GM20431 (cell line): ENCODE data around the gene PTK6.
"Not testable (repeated sequence)": the region's sequence is repeated elsewhere in the genome, so short reads cannot be mapped to it uniquely, and the experiment has no call there.

Experiments used
- in situ Hi-C: fragments of 300-500 bp; cut with MseI, MboI; formaldehyde crosslinking; loops from one replicate; pipeline ENCODE4 v1.15.0; 2020; ENCODE audit warnings: low sequenced_read_pairs; ENCODE audit not compliant: unreplicated experiment

Gene PTK6

DNA sequence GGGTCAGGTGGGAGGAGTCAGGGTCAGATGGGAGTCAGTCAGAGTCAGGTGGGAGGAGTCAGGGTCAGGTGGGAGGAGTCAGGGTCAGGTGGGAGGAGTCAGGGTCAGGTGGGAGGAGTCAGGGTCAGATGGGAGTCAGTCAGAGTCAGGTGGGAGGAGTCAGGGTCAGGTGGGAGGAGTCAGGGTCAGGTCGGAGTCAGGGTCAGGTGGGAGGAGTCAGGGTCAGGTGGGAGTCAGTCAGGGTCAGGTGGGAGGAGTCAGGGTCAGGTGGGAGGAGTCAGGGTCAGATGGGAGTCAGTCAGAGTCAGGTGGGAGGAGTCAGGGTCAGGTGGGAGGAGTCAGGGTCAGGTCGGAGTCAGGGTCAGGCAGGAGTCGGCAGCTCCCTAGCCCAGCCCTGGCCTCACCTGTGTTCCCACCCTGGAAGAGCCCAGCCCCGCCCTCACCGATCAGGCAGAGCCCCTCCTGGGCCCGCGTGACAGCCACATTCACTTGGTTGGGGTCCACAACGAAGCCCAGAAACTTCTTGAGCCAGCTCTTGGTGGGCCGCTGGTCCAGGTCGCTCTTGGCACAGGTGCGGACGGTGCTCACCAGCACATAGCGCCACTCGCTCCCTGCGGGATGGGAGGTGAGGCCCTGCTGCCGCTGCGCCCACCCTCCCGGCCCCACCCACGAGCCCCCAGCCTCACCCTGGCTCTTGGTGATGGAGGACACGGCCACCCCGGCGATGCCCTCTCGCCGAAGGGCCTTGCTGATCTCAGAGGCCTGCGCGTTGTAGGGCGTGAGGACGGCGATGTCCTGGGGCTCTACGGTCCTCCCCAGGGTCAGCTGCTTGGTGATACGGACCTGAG, 22.5 kb upstream of the PTK6 start:
- in situ Hi-C loops = not testable (repeated sequence)

DNA sequence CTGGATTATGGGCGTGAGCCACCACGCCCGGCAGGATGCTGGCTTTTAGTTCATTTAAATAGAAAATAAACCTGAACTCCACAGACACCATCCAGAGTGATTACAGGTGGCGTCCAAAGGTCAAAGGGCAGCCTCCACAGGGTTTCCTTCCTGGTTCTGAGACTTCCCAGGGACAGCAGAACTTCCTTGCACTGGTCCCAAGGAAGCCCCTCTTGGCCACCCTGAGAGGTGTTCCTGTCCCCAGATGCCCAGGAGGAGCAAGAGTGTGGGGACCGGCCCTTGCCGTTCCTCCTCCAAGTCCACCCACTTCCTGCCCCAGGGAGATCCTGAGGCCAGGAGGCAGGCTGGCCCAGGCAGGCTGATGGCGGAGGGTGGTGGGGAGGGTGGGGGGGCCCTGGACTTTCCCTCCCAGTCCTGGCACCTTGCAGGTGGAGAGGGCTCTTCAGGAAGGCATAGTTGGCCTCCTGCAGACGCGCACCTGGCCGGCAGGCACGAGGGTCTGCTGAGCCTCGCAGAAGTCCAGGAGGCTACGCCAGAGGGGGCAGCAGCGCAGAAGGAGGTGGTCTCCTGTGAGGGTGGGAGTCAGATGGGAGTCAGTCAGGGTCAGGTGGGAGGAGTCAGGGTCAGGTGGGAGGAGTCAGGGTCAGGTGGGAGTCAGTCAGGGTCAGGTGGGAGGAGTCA, 21.8 kb upstream of the PTK6 start:
- in situ Hi-C loops = no loop called here

DNA sequence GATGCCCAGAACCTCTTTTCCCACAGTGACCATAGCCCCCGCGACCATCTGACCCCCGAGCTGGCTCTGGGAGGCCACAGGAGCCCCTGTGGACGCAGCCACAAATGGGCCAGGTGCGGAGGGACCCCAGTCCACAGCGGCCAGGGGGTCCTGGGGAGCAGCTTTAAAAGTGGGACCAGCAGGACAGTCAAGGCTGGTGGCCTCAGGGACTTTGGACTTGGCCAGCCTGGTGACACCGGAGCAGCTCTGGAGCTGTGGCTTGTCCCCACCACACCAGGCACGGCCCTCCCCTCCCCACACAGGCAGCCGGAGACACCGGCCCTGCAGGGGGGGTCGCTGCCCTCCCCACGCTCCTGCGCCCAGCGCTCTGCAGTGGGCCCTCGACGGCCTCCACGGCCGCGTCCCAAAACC, 20.3 kb upstream of the PTK6 start:
- in situ Hi-C loops = no loop called here

DNA sequence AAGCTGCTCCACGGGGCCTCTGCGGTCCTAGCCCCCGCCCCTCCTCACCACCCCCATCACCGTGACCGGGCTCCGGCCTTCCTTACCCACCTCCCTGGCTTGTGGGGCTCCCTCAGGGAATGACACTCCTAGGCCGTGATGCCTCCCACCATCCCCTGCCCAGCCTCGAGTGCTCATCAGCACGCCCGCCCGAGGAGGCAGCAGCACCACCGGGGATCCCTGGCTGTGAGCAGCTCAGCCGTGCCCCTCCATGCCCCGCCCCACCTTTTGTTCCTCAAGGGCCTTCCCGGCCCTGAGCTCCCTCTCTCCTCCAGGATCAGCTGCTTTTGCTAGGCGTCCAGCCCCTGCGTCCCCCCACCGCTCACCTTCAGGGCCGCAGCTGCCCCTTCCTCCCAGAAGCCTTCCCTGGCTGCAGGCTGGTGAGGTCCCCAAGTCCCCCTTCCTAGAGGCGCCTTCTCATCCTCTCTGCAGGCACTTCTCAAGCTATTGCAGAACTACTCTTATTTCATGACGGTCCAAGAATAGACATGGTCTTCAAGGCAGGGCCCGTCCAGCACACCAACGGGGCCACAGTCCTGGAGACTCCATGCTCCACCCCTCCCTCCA, 19.8 kb upstream of the PTK6 start:
- in situ Hi-C loops = no loop called here

DNA sequence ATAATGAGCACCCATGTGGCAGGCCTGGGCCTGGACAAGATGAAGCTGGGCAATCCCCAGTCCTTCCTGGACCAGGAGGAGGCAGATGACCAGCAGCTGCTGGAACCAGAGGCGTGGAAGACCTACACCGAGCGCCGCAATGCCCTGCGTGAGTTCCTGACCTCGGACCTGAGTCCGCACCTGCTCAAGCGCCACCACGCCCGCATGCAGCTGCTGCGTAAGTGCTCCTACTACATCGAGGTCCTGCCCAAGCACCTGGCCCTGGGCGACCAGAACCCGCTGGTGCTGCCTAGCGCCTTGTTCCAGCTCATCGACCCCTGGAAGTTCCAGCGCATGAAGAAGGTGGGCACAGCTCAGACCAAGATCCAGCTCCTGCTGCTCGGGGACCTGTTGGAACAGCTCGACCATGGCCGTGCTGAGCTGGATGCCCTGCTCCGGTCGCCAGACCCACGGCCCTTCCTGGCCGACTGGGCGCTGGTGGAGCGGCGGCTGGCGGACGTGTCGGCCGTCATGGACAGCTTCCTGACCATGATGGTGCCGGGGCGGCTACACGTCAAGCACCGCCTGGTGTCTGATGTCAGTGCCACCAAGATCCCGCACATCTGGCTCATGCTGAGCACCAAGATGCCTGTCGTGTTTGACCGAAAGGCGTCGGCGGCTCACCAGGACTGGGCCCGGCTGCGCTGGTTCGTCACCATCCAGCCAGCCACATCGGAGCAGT, 18.6 kb upstream of the PTK6 start:
- in situ Hi-C loops = no loop called here

DNA sequence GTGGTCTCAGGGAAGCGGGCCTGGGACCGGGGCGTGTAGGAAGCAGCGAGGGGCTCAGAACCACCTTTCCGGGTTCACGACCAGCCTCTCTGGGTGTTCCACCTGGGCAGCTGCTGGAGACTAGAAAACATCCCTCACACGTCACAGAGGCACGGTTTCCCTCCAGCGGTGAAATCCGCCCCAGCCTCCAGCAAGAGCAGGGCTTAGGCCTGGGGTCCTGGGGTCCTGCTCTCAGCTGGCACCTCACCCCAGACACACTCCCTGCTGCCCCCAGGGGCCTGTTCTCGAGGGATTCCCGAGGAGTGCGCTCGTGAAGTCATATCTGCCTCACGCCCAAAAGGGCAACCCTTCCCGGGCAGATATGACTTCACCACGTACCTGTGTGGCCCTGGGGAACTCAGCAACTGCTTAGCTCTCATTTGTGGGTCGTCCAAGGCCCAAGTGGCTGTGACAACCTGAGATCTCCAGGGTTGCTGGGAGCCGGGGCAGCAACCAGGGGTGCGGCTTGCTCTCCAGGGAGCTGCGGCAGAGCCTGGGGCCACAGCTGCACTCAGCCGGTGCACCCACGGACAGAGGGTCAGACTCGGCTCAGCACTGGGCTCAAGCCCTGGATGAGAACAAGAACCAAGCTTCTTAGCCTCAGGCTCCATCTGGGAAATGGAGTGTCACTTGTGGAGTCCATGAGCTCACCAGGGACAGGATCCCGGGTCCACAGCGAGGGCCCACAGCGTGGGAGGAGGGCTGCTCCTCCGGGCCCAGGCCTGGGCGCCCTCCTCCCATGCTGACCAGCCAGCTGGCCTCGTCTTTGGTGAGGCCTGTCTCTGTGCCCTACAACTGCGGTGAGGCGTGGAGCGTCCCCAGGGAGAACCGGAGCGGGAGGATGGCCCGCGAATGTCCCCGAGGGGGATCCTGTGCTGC, 17.4 kb upstream of the PTK6 start:
- in situ Hi-C loops = no loop called here

DNA sequence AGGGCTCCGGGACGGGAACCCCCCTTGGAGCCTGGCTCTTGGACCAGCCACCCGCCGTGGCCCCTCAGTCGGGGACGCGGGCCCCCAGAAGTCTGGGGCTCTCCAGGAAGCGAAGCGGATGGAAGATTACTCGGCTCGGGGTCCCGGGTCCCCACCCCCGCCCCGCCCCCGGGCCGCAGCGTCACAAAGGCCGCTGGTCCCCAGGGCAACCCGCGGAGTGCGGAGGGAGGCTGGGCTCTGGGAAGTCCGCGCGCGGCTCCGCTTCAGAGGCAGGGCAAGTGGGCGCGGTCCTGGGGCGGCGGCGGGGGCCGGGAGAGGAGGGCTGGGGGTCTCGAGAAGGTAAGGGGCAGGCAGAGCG, 16.7 kb upstream of the PTK6 start, which contains the start of gene FNDC11:
FNDC11 (plus strand) TSS at position 227 of the 358 bp plus-strand sequence. CDS start 1,505 bp downstream, outside the sequence.
- in situ Hi-C loops = no loop called here

DNA sequence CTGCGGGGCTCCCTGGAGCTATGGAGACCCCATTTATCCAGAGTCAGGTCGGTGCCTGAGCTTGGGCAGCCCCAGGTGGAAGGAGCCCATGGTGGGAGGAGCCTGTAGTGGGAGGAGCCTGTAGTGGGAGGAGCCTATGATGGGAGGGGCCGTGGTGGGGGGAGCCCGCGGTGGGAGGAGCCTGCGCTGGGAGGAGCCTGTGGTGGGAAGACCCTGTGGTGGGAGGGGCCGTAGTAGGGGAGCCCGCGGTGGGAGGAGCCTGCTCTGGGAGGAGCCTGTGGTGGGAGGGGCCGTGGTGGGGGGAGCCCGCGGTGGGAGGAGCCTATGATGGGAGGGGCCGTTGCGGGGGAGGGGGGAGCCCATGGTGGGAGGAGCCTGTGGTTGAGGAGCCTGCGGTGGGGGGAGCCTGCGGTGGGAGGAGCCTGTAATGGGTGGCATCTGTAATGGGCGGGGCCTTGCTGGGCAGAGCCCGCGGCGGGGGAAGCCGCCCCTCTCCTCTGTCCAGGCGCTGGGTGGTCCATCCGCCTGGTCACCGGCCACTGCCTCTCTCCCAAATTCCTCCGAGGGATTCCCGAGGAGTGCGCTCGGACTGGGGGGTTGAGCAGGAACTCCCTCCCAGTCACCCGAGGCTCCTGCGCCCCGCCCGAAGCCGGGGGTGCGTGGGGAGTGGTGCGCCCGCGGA, 16.2 kb upstream of the PTK6 start:
- in situ Hi-C loops = no loop called here

DNA sequence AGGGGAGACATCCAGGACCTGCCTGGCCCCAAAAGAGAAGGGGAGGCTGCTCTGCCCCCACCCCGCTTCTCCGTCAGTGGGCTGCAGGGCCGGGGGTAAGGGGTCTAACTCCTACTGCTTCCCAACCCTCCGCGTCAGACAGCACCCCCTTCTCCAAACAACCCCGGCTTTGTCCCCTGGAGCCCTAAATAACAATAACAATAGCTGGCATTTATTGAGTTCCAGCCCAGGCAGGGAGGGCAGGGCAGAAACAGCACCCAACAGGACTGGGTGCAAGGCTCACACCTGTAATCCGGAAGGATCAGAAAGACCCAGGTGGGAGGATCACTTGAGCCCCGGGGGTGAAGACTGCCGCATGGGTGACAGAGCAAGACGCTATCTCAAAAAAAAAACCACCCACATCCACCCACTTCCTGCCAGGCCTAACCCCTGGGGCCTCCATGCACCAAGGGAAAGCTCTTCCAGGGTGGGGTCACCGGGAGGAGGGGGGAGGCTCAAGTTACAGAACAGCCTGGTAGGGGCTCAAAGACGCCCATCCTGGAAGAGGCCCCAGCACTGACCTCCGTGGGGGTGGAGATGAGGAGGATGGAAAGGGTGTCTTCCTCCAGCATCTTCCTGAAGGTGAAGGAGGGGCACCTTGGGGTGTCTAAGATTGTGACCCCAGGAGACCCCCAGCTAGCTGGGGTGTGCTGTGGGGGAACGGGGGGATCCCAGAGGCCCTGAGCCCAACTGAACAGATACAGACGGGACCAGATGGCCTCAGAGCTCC, 15.5 kb upstream of the PTK6 start:
- in situ Hi-C loops = no loop called here

DNA sequence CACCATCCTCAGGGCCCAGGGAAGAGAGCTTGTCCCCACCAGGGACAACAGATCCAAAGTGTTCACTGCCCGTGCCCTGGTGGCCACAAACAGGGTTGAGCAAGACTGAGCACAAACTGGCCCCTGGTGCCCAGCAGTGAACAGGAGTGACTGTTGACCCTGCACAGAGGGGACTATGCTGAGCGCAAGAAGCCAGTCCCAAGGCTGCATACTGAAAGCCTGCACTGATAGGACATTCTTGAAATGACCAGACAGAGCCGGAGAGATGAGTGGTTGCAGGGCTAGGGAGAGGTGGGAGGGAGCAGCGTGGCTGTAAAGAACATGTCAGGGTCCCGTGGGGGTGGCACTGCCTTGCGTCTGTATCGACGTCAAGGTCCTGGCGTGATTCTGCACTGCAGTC, 13.9 kb upstream of the PTK6 start:
- in situ Hi-C loops = no loop called here

DNA sequence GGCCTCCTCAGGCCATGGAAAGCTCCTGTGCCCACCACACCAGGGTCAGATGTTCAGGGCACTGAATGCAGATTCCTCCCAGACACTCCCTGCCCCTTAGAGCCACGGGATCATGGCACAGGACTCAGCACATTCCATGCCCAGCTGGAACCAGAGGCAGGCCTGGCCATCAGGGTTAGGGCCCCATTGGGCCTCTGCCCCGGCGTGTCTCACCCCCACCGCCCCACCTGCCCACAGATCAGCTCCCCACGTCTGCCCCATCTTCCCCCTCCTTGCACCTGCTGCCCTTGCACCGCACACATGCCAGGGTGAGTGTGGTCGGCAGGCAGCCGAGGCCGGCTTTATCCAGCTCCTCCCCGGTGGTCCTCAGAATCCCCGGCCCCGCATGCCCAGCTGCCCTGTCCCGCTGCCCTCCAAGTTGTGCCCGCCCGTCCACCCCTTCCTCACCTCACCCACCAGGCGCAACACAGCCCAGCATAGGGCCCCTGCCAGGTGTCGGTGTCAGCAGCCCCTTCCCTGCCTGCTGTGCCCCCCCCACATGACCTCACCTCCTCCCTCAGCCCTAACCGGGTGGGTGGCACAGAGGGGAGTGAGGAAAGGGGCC, 12.6 kb upstream of the PTK6 start:
- in situ Hi-C loops = no loop called here

DNA sequence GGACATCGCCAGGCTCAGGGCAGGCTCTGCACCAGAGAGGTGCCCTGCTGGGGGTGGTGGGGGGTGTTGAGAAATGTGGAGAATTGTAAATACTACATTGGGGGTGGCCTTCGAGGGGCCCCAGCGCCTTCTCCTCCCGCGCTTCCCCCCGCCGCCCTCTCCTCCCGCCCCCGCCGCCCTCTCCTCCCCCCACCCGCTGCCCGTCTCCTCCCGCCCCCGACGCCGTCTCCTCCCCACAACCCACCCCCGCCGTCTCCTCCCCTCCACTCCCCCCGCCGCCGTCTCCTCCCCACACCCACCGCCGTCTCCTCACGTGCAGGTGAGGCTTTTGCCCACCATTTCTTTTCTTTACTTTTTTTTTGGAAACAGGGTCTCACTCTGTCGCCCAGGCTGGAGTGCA, 11.8 kb upstream of the PTK6 start:
- in situ Hi-C loops = no loop called here

DNA sequence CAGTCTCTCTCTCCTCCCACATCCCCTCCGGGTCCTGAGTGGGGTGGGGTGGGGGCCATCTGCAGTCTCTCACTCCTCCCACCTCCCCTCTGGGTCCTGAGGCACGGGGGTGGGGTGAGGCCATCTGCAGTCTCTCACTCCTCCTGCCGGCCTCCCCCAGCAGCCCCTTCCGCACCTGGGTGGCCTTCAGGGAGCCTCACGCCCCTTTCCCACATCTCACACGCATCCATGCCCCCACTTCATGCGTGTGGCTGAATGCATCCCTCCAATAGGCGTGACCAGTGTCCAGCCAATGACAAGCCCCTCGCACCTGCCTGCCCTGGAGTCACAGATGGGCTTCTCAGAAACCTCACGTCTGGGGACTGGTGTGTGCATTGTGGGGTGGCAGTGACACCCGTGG, 11.4 kb upstream of the PTK6 start:
- in situ Hi-C loops = no loop called here

DNA sequence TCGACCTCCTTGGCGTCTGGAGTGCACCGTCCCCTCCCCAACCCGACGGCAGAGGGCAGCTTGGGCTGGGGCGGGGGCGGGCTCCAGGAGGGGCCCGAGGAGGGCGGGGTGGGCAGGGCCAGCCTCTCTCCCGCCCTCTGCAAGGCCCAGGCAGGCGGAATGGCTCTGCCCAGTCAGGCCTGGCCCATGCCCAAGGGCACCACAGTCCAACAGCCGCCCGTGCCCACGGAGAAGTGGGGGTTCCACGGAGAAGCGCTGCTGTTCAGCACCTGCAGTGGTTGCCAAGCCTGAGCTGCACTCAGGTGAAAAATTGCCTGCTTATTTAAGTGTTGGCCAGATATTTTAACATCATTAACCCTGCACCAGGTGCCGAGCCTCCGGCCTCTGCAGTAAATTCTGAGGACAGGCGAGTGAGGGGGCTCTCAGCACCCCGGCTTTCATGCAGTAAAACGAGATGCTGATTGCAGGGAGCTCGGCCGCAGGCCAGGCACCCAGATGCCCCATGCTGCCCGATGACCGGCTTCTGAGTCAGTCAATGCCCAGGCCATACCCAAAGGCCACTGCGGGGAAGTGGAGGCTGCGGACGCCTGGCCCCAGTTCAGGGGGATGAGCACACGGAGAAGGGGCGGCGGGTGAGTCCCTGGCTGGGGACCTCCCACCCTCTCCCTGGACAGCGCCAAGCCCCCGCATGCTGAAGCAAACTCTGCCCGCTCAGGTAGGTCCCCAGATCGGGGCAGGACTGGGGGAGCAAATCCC, 10.7 kb upstream of the PTK6 start, which contains the start of gene SRMS:
SRMS (minus strand) TSS at position 25 of the 756 bp plus-strand sequence. CDS start 286 bp downstream, outside the sequence.
- in situ Hi-C loops = no loop called here

DNA sequence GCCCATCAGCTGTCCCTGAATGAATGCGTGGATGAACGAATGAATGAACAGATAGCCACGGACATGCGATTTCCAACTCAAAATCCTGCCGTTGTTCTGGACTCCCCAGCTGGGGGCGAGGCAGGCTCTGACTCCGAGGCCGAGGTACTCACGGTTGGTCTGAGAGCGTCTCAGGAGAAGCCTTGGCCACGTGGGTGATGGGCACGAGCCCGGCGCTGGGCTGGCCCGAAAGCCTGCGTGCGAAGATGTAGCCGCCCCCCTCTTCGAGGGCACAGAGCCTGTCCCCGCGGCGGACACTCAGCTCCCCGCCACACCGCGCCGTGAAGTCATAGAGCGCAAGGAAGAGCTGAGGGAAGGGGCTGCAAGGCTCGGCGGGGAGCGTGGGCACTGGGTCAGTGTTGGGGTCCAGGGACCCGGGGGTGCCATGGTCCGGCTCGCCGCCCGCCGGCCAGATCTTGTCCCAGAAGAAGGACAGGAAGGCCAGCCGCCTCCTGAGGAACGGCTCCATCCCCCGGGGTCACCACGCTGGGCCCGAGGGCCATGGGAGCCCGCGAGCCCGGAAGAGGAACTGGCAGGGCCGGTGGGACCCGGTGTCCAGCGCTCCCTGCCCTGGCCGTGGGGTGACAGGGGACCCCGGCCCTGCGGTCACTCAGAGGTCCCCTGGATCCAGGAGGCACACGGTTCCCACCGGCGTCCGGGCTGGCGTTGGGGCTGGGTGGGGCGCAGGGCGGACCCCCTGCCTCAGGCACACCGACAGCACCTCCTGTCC, 10.0 kb upstream of the PTK6 start:
- in situ Hi-C loops = no loop called here

DNA sequence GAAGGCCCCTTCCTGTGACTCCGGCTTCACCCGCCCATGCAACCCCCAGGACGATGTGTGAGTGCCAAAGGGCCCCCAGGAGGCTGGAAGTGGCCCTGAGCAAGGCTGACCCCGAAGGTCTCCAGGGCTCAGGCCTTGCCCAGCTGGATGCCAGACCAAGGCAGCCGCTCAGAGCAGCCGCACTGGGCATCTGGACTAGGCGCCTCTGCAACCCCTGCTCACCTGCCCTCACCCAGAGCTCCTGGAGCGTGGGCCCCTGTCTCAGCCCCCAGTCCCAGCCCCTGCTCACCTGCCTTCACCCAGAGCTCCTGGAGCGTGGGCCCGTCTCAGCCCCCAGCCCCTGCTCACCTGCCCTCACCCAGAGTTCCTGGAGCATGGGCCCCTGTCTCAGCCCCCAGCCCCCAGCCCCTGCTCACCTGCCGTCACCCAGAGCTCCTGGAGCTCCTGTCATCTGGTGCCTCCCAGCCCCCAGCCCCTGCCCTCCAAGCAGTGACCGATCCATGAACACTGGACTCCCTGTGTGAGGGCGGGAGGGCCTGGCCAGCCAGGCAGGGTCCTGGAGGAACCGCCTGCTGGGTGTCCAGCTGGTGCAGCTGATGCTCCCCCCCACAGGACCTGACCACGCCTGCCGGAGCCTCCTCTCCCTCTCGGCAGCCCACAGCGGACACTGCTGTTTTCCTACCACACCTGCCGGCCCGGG, 9.2 kb upstream of the PTK6 start:
- in situ Hi-C loops = no loop called here
